GM12878 (cell line): ENCODE measurements around the gene PTGR1. TPM values are rescaled to one million over a fixed set of nuclear protein-coding genes. Genes with fewer than 3 reads are reported as not detected.

Source experiments
- ASH2L ChIP-seq: fragments of 300-600, 200-600 bp; sonication (generic); IDR thresholded peaks from 2 replicates; pipeline ENCODE4 v1.6.1; 2017; ENCODE audit warnings: low read depth, mild to moderate bottlenecking, borderline replicate concordance
- ATF7 ChIP-seq: fragments of 450-650 bp; IDR thresholded peaks from 2 replicates; pipeline ENCODE4 v1.6.1; 2016; ENCODE audit warnings: low read depth, mild to moderate bottlenecking
- CHD2 ChIP-seq: IDR thresholded peaks from 2 replicates; pipeline ENCODE4 v1.6.1; 2011; ENCODE audit warnings: low read depth, low read length, improper control_type of control experiment, borderline replicate concordance
- EP300 ChIP-seq, 2 experiments: fragments of 150-350 bp in 1 of 2; IDR thresholded peaks; 2 replicates each; pipeline ENCODE4 v1.6.1; 2011 to 2012; ENCODE audit warnings: low read depth in 2 of 2, low read length in 2 of 2, borderline replicate concordance in 1 of 2, improper control_type of control experiment in 1 of 2, inconsistent platforms in 1 of 2; ENCODE audit not compliant: control insufficient read depth in 1 of 2
- ETV6 ChIP-seq, 2 experiments: fragments of 450-650 bp in 1 of 2; IDR thresholded peaks in 1 of 2; conservative IDR thresholded peaks in 1 of 2; 2 replicates each; pipeline ENCODE4 v1.6.1; 2014; ENCODE audit warnings: antibody characterized with exemption in 1 of 2, borderline replicate concordance in 1 of 2, low read depth in 1 of 2, mild to moderate bottlenecking in 1 of 2, moderate library complexity in 1 of 2
- EZH2 ChIP-seq: IDR thresholded peaks from 2 replicates; pipeline ENCODE4 v1.6.1; 2012; ENCODE audit warnings: low read depth, mild to moderate bottlenecking, control low read depth, inconsistent platforms, low read length, borderline replicate concordance; ENCODE audit not compliant: control insufficient read depth
- GABPA ChIP-seq: IDR thresholded peaks from 2 replicates; pipeline ENCODE4 v1.6.1; 2014; ENCODE audit warnings: antibody characterized with exemption, low read depth, mild to moderate bottlenecking, inconsistent platforms
- HDAC6 ChIP-seq: fragments of 200-600 bp; sonication (generic); IDR thresholded peaks from one replicate; pipeline ENCODE4 v1.8.0; 2017; ENCODE audit warnings: antibody characterized with exemption; ENCODE audit not compliant: unreplicated experiment
- KAT2A ChIP-seq: conservative IDR thresholded peaks from 2 replicates; pipeline ENCODE4 v1.6.1; 2011; ENCODE audit warnings: low read depth, low read length; ENCODE audit not compliant: control insufficient read depth
- MEF2A ChIP-seq: IDR thresholded peaks from 2 replicates; pipeline ENCODE4 v1.6.1; 2011; ENCODE audit warnings: low read depth, mild to moderate bottlenecking, low read length, moderate library complexity; ENCODE audit not compliant: insufficient read depth
- MTA3 ChIP-seq: IDR thresholded peaks from 2 replicates; pipeline ENCODE4 v1.6.1; 2012; ENCODE audit warnings: low read length, inconsistent platforms, borderline replicate concordance
- NFIC ChIP-seq: IDR thresholded peaks from 2 replicates; pipeline ENCODE4 v1.6.1; 2012; ENCODE audit warnings: low read depth, mild to moderate bottlenecking, inconsistent platforms, low read length, moderate library complexity
- NFYB ChIP-seq: IDR thresholded peaks from 2 replicates; pipeline ENCODE4 v1.6.1; 2011; ENCODE audit warnings: low read depth, mild to moderate bottlenecking, low read length, improper control_type of control experiment, moderate library complexity; ENCODE audit not compliant: insufficient read depth
- RAD21 ChIP-seq: IDR thresholded peaks from 2 replicates; pipeline ENCODE4 v1.6.1; 2011; ENCODE audit warnings: mild to moderate bottlenecking, low read depth, low read length, moderate library complexity; ENCODE audit not compliant: insufficient read depth
- RBBP5 ChIP-seq: fragments of 200-600 bp; sonication (generic); conservative IDR thresholded peaks from 2 replicates; pipeline ENCODE4 v1.6.1; 2016
- RCOR1 ChIP-seq: conservative IDR thresholded peaks from 2 replicates; pipeline ENCODE4 v1.6.1; 2012; ENCODE audit warnings: low read depth, low read length, improper control_type of control experiment
- RELA ChIP-seq: fragments of 450-650 bp; IDR thresholded peaks from 2 replicates; pipeline ENCODE4 v1.8.0; 2014; ENCODE audit warnings: borderline replicate concordance; ENCODE audit not compliant: partially characterized antibody
- SP1 ChIP-seq: IDR thresholded peaks from one replicate; pipeline ENCODE4 v1.6.1; 2011; ENCODE audit warnings: low read depth, low read length
- YY1 ChIP-seq: IDR thresholded peaks from 2 replicates; pipeline ENCODE4 v1.6.1; 2011; ENCODE audit warnings: low read depth, mild to moderate bottlenecking, low read length
- ZZZ3 ChIP-seq: IDR thresholded peaks from 2 replicates; pipeline ENCODE4 v1.6.1; 2011; ENCODE audit warnings: low read depth; ENCODE audit not compliant: control insufficient read depth, insufficient read length
- polyA plus RNA-seq, 11 experiments: library from polyadenylated mRNA; depleted of rRNA in 4 of 11; unstranded in 6 of 11; stranded (reverse) in 5 of 11; fragments of >200 nt; fragmentation: Nextera tagmentation in 4 of 11; fragmentation: Illumina TruSeq in 1 of 11; extraction: Ambion mirVana in 4 of 11; extraction: Trizol in 1 of 11; gene quantifications; 1 replicate in 1 of 11; 2 replicates in 10 of 11; pipeline versions ENCODE4 v1.2.1 to v1.2.3, GENCODE V29; 2011 to 2016; ENCODE audit warnings: inconsistent platforms in 2 of 11, missing spikeins in 2 of 11, low read depth in 1 of 11
- total RNA-seq, 4 experiments: library from RNA; depleted of rRNA in 3 of 4; stranded (reverse); fragments of >200 nt in 3 of 4; fragmentation: Illumina TruSeq in 1 of 4; extraction: Trizol in 1 of 4; gene quantifications; 2 replicates each; pipeline versions ENCODE4 v1.2.1 to v1.2.3, GENCODE V29; 2013 to 2021
- TF ChIP-seq, protein P1 (sequence below): fragments of 450-650 bp; IDR thresholded peaks from 2 replicates; pipeline ENCODE4 v1.6.1; 2017; ENCODE audit warnings: low read depth, mild to moderate bottlenecking, moderate library complexity
- TF ChIP-seq, protein P2 (sequence below): fragments of 450-650 bp; IDR thresholded peaks from 2 replicates; pipeline ENCODE4 v1.6.1; 2016; ENCODE audit warnings: mild to moderate bottlenecking
- TF ChIP-seq, protein P3 (sequence below): IDR thresholded peaks from 2 replicates; pipeline ENCODE4 v1.6.1; 2011; ENCODE audit warnings: low read depth, low read length, improper control_type of control experiment, borderline replicate concordance
- TF ChIP-seq, protein P4 (sequence below): fragments of 450-650 bp; IDR thresholded peaks from 2 replicates; pipeline ENCODE4 v1.6.1; 2016; ENCODE audit warnings: mild to moderate bottlenecking, moderate library complexity, borderline replicate concordance

Gene PTGR1
- total and polyA plus RNA-seq, 10 of the 15 experiments (the other 5 are each of a cell fraction or from before 2014, with no cell fraction given) = 0.12 to 6.3 (median 2.8) TPM

DNA sequence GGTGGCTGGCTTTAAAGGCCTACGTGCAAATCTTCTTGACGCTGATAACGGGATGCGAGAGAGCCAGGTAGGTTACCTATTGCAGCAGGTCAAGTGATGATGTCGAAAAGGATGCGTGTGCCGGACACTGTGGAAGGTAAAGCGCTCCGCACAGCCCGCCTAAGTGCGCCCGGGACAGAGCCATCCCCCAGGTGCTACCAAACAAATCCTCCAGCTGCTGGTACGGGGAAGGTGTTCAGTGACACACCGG lies 31.4 kb upstream of the PTGR1 start (continued):
- TF ChIP-seq RCOR1 (no peak), YY1 (peak; percentile 85), NFYB (no peak), MTA3 (no peak), EZH2 (no peak), RBBP5 (no peak), RAD21 (no peak), SP1 (peak; percentile 26), MEF2A (no peak), CHD2 (no peak; the same call in 1 of the 2 replicates), KAT2A (no peak), ETV6 (conservative IDR thresholded peaks at IDR 0.05 in 1 of 2, IDR thresholded peaks at IDR 0.05 in 1 of 2; ENCODE audit: borderline replicate concordance in 1 of 2, low read depth in 1 of 2) (no peak), ATF7 (peak; percentile 58; the same call in 1 of the 2 replicates), ZZZ3 (no peak), ASH2L (no peak), EP300 (IDR thresholded peaks at IDR 0.05; ENCODE audit: borderline replicate concordance in 1 of 2, control insufficient read depth in 1 of 2, low read depth in 2 of 2, low read length in 2 of 2) (no peak), GABPA (peak; percentile 96), RELA (no peak), HDAC6 (no peak), NFIC (no peak)
- TF ChIP-seq, protein P1, sequence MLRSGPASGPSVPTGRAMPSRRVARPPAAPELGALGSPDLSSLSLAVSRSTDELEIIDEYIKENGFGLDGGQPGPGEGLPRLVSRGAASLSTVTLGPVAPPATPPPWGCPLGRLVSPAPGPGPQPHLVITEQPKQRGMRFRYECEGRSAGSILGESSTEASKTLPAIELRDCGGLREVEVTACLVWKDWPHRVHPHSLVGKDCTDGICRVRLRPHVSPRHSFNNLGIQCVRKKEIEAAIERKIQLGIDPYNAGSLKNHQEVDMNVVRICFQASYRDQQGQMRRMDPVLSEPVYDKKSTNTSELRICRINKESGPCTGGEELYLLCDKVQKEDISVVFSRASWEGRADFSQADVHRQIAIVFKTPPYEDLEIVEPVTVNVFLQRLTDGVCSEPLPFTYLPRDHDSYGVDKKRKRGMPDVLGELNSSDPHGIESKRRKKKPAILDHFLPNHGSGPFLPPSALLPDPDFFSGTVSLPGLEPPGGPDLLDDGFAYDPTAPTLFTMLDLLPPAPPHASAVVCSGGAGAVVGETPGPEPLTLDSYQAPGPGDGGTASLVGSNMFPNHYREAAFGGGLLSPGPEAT = peak; percentile 67; the same call in 1 of the 2 replicates
- TF ChIP-seq, protein P2, sequence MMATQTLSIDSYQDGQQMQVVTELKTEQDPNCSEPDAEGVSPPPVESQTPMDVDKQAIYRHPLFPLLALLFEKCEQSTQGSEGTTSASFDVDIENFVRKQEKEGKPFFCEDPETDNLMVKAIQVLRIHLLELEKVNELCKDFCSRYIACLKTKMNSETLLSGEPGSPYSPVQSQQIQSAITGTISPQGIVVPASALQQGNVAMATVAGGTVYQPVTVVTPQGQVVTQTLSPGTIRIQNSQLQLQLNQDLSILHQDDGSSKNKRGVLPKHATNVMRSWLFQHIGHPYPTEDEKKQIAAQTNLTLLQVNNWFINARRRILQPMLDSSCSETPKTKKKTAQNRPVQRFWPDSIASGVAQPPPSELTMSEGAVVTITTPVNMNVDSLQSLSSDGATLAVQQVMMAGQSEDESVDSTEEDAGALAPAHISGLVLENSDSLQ = peak; percentile 57; the same call in 1 of the 2 replicates
- TF ChIP-seq, protein P3, sequence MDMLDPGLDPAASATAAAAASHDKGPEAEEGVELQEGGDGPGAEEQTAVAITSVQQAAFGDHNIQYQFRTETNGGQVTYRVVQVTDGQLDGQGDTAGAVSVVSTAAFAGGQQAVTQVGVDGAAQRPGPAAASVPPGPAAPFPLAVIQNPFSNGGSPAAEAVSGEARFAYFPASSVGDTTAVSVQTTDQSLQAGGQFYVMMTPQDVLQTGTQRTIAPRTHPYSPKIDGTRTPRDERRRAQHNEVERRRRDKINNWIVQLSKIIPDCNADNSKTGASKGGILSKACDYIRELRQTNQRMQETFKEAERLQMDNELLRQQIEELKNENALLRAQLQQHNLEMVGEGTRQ = no peak
- TF ChIP-seq, protein P4, sequence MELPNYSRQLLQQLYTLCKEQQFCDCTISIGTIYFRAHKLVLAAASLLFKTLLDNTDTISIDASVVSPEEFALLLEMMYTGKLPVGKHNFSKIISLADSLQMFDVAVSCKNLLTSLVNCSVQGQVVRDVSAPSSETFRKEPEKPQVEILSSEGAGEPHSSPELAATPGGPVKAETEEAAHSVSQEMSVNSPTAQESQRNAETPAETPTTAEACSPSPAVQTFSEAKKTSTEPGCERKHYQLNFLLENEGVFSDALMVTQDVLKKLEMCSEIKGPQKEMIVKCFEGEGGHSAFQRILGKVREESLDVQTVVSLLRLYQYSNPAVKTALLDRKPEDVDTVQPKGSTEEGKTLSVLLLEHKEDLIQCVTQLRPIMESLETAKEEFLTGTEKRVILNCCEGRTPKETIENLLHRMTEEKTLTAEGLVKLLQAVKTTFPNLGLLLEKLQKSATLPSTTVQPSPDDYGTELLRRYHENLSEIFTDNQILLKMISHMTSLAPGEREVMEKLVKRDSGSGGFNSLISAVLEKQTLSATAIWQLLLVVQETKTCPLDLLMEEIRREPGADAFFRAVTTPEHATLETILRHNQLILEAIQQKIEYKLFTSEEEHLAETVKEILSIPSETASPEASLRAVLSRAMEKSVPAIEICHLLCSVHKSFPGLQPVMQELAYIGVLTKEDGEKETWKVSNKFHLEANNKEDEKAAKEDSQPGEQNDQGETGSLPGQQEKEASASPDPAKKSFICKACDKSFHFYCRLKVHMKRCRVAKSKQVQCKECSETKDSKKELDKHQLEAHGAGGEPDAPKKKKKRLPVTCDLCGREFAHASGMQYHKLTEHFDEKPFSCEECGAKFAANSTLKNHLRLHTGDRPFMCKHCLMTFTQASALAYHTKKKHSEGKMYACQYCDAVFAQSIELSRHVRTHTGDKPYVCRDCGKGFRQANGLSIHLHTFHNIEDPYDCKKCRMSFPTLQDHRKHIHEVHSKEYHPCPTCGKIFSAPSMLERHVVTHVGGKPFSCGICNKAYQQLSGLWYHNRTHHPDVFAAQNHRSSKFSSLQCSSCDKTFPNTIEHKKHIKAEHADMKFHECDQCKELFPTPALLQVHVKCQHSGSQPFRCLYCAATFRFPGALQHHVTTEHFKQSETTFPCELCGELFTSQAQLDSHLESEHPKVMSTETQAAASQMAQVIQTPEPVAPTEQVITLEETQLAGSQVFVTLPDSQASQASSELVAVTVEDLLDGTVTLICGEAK = peak; percentile 98
